ENCODE results near the gene ITPKC. TPM values are rescaled to one million over a fixed set of nuclear protein-coding genes. Genes with fewer than 3 reads are reported as not detected.

The ITPKC gene
- total and polyA plus RNA-seq, 2 of the 13 experiments (the other 11 are each of a cell fraction or from before 2014, with no cell fraction given): 6.9 to 11.2 TPM

DNA sequence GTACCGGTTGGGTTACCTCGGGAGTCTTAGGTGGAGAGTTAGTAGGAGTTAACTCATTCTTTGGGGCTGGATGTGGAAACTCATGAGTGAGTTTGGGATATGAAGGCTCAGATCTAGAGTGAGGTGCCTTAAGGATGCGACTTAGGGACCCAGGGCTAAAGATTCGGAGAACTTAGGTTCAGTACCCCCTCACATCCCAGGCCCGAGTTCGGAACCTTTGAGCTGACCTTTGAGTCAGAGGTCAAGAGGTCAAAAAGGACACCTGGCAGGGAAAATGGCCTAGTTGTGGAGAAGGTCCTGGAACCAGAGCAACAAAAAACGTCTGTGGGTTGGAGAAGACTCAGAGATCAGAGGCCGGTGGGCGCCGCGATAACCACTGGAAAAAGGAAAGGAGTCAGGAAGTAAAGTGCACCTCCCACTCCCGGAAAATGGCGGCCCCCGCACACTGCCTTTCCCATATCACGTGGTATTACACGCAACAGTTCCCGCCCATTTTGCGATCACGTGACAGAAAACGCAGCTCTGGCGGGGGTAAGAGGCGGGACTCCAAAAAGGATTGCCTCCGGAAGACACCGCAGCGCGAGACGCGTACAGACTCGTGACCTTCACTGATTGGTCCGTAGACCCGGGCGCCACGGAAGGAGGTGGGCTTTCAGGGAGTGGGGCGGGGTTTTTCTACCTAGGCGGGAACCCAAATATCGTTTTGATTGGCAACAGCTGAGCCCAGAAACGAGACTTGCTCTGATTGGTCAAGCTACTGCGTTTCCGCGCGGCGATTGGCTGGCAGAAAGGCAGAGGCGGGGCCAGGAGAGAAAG is 33.4 kb downstream of the ITPKC start, which contains the start of gene ACTMAP (continued):
- TF ChIP-seq, protein P1, sequence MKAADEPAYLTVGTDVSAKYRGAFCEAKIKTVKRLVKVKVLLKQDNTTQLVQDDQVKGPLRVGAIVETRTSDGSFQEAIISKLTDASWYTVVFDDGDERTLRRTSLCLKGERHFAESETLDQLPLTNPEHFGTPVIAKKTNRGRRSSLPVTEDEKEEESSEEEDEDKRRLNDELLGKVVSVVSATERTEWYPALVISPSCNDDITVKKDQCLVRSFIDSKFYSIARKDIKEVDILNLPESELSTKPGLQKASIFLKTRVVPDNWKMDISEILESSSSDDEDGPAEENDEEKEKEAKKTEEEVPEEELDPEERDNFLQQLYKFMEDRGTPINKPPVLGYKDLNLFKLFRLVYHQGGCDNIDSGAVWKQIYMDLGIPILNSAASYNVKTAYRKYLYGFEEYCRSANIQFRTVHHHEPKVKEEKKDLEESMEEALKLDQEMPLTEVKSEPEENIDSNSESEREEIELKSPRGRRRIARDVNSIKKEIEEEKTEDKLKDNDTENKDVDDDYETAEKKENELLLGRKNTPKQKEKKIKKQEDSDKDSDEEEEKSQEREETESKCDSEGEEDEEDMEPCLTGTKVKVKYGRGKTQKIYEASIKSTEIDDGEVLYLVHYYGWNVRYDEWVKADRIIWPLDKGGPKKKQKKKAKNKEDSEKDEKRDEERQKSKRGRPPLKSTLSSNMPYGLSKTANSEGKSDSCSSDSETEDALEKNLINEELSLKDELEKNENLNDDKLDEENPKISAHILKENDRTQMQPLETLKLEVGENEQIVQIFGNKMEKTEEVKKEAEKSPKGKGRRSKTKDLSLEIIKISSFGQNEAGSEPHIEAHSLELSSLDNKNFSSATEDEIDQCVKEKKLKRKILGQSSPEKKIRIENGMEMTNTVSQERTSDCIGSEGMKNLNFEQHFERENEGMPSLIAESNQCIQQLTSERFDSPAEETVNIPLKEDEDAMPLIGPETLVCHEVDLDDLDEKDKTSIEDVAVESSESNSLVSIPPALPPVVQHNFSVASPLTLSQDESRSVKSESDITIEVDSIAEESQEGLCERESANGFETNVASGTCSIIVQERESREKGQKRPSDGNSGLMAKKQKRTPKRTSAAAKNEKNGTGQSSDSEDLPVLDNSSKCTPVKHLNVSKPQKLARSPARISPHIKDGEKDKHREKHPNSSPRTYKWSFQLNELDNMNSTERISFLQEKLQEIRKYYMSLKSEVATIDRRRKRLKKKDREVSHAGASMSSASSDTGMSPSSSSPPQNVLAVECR (CRISPR knock-in tag; IDR thresholded peaks at IDR 0.05; ENCODE audit: borderline replicate concordance): no peak; the same call in 1 of the 2 replicates
- TF ChIP-seq WIZ (CRISPR knock-in tag; IDR thresholded peaks at IDR 0.05): no peak
- TF ChIP-seq ZNF484 (CRISPR knock-in tag; IDR thresholded peaks at IDR 0.05; ENCODE audit: borderline replicate concordance, low read depth): no peak
- TF ChIP-seq, protein P2, sequence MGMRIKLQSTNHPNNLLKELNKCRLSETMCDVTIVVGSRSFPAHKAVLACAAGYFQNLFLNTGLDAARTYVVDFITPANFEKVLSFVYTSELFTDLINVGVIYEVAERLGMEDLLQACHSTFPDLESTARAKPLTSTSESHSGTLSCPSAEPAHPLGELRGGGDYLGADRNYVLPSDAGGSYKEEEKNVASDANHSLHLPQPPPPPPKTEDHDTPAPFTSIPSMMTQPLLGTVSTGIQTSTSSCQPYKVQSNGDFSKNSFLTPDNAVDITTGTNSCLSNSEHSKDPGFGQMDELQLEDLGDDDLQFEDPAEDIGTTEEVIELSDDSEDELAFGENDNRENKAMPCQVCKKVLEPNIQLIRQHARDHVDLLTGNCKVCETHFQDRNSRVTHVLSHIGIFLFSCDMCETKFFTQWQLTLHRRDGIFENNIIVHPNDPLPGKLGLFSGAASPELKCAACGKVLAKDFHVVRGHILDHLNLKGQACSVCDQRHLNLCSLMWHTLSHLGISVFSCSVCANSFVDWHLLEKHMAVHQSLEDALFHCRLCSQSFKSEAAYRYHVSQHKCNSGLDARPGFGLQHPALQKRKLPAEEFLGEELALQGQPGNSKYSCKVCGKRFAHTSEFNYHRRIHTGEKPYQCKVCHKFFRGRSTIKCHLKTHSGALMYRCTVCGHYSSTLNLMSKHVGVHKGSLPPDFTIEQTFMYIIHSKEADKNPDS (CRISPR knock-in tag; IDR thresholded peaks at IDR 0.05): no peak
- TF ChIP-seq, protein P3, sequence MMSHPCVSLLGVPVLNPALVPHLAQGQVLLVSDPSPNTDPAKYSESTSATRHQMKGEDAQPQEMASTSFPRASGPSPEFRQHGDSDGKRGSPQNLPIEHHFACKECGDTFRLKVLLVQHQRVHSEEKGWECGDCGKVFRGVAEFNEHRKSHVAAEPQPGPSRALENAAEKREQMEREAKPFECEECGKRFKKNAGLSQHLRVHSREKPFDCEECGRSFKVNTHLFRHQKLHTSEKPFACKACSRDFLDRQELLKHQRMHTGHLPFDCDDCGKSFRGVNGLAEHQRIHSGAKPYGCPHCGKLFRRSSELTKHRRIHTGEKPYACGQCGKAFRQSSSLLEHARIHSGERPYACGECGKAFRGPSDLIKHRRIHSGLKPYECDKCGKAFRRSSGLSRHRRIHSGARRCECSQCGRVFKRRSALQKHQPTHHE (CRISPR knock-in tag; IDR thresholded peaks at IDR 0.05; ENCODE audit: borderline replicate concordance): no peak
- TF ChIP-seq FOSL1 (CRISPR knock-in tag; IDR thresholded peaks at IDR 0.05; ENCODE audit: borderline replicate concordance): no peak
- no peak for TF ChIP-seq ZNF672 (CRISPR knock-in tag; IDR thresholded peaks at IDR 0.05)
- TF ChIP-seq, protein P4, sequence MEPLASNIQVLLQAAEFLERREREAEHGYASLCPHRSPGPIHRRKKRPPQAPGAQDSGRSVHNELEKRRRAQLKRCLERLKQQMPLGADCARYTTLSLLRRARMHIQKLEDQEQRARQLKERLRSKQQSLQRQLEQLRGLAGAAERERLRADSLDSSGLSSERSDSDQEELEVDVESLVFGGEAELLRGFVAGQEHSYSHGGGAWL (CRISPR knock-in tag; IDR thresholded peaks at IDR 0.05): no peak; the same call in 1 of the 2 replicates
- TF ChIP-seq NFATC3 (CRISPR knock-in tag; IDR thresholded peaks at IDR 0.05): no peak
- TF ChIP-seq, protein P5, sequence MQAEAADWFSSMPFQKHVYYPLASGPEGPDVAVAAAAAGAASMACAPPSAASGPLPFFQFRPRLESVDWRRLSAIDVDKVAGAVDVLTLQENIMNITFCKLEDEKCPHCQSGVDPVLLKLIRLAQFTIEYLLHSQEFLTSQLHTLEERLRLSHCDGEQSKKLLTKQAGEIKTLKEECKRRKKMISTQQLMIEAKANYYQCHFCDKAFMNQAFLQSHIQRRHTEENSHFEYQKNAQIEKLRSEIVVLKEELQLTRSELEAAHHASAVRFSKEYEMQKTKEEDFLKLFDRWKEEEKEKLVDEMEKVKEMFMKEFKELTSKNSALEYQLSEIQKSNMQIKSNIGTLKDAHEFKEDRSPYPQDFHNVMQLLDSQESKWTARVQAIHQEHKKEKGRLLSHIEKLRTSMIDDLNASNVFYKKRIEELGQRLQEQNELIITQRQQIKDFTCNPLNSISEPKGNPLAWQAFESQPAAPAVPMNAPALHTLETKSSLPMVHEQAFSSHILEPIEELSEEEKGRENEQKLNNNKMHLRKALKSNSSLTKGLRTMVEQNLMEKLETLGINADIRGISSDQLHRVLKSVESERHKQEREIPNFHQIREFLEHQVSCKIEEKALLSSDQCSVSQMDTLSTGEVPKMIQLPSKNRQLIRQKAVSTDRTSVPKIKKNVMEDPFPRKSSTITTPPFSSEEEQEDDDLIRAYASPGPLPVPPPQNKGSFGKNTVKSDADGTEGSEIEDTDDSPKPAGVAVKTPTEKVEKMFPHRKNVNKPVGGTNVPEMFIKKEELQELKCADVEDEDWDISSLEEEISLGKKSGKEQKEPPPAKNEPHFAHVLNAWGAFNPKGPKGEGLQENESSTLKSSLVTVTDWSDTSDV (CRISPR knock-in tag; IDR thresholded peaks at IDR 0.05): no peak

Data from HepG2 (cell line).